HCT116 (cell line): ENCODE results near the gene SZT2. TPM values are rescaled to one million over a fixed set of nuclear protein-coding genes. Genes with fewer than 3 reads are reported as not detected.

Experiments used
- ATAC-seq: fragments of 200-7000 bp; cut with Tn5 transposase; 2 replicates; pipeline ENCODE4 v1.9.1; 2020; ENCODE audit warnings: mild to moderate bottlenecking, moderate library complexity
- BruUV-seq: library from RNA; stranded (reverse); fragments of 400-500 nt; replicated peaks from 2 replicates; lab custom pipeline; 2021; lab: Mats Ljungman, UMichigan
- CTCF ChIA-PET: fragments of 300-600 bp; sonication (Branson Sonifier 250); formaldehyde crosslinking; loops from one replicate; lab custom pipeline; 2021; ENCODE audit warnings: antibody characterized with exemption; lab: Charles Lee
- POLR2A ChIA-PET: fragments of 300-600, 350-600 bp; sonication (Branson Sonifier 250); formaldehyde crosslinking; loops from one replicate; lab custom pipeline; 2021; ENCODE audit warnings: antibody characterized with exemption; lab: Charles Lee
- RAD21 ChIA-PET, 2 experiments: fragments of 300-600 bp; sonication (Branson Sonifier 250); formaldehyde crosslinking; loops; one replicate each; lab custom pipeline; 2023; ENCODE audit warnings: low total read pairs in 2 of 2; ENCODE audit not compliant: uncharacterized antibody in 2 of 2, unreplicated experiment in 2 of 2, low non-redundant PET in 1 of 2; lab: Charles Lee
- DNase-seq: peaks from one replicate; pipeline ENCODE4 v3.0.0-alpha.2; 2010; ENCODE audit warnings: low read depth, low spot score
- H2AFZ ChIP-seq: fragments of 200-600 bp; shearing (Covaris generic), sonication (generic); 2 replicates; pipeline ENCODE4 v1.6.1; 2017; ENCODE audit warnings: low read depth, mixed run types, mixed read lengths, antibody characterized with exemption, low read length; ENCODE audit not compliant: poor library complexity, severe bottlenecking
- H3K27ac ChIP-seq: 2 replicates; pipeline ENCODE4 v1.5.1; 2012; ENCODE audit warnings: low read depth, low read length
- H3K27me3 ChIP-seq: fragments of 200-600 bp; sonication (generic); 2 replicates; pipeline ENCODE4 v1.6.1; 2016; ENCODE audit warnings: mixed run types, low read length, mixed read lengths; ENCODE audit not compliant: insufficient read depth
- H3K36me3 ChIP-seq, 2 experiments: fragments of 200-500 bp in 1 of 2; fragments of 200-600 bp in 1 of 2; sonication (Bioruptor generic) in 1 of 2; sonication (generic) in 1 of 2; 2 replicates each; pipeline versions ENCODE4 v1.5.1 to v1.6.1; 2014 to 2016; ENCODE audit warnings: low read length in 2 of 2, inconsistent platforms in 1 of 2, mixed read lengths in 1 of 2, mixed run types in 1 of 2; ENCODE audit not compliant: insufficient read depth in 2 of 2, control insufficient read depth in 1 of 2
- H3K4me1 ChIP-seq, 2 experiments: fragments of 200-600 bp in 1 of 2; sonication (generic) in 1 of 2; 2 replicates each; pipeline versions ENCODE4 v1.5.1 to v1.6.1; 2012 to 2017; ENCODE audit warnings: low read length in 2 of 2, inconsistent platforms in 1 of 2, mild to moderate bottlenecking in 1 of 2, mixed read lengths in 1 of 2, mixed run types in 1 of 2, moderate library complexity in 1 of 2; ENCODE audit not compliant: insufficient read depth in 2 of 2, control insufficient read depth in 1 of 2
- H3K4me2 ChIP-seq: fragments of 200-600 bp; sonication (generic); 2 replicates; pipeline ENCODE4 v1.6.1; 2017; ENCODE audit warnings: mixed run types, low read length, mixed read lengths
- H3K4me3 ChIP-seq, 2 experiments: fragments of 200-600 bp in 1 of 2; sonication (generic) in 1 of 2; replicated peaks in 1 of 2; 2 replicates each; pipeline ENCODE4 v1.5.1; 2011 to 2016; ENCODE audit warnings: low read length in 2 of 2, control low read depth in 1 of 2, low read depth in 1 of 2, mild to moderate bottlenecking in 1 of 2, mixed read lengths in 1 of 2, mixed run types in 1 of 2
- H3K79me2 ChIP-seq: fragments of 200-600 bp; sonication (generic); 2 replicates; pipeline ENCODE4 v1.6.1; 2017; ENCODE audit warnings: mild to moderate bottlenecking, mixed run types, low read length, moderate library complexity, mixed read lengths; ENCODE audit not compliant: insufficient read depth
- H3K9ac ChIP-seq: fragments of 200-600 bp; sonication (generic); 2 replicates; pipeline ENCODE4 v1.6.1; 2016; ENCODE audit warnings: low read length, mixed read lengths
- H3K9me2 ChIP-seq: fragments of 200-600 bp; sonication (generic), shearing (Covaris generic); 2 replicates; pipeline ENCODE4 v1.6.1; 2017; ENCODE audit warnings: mixed run types, mild to moderate bottlenecking, moderate library complexity; ENCODE audit not compliant: insufficient read depth
- H3K9me3 ChIP-seq, 2 experiments: fragments of 200-500 bp in 1 of 2; fragments of 200-600 bp in 1 of 2; sonication (Bioruptor generic) in 1 of 2; sonication (generic) in 1 of 2; 2 replicates each; pipeline ENCODE4 v1.6.1; 2014 to 2017; ENCODE audit warnings: low read length in 2 of 2, mixed read lengths in 2 of 2, inconsistent platforms in 1 of 2, low read depth in 1 of 2, mild to moderate bottlenecking in 1 of 2, mixed run types in 1 of 2, moderate library complexity in 1 of 2; ENCODE audit not compliant: control insufficient read depth in 1 of 2, insufficient read depth in 1 of 2
- H4K20me1 ChIP-seq: fragments of 200-600 bp; sonication (generic), shearing (Covaris generic); 2 replicates; pipeline ENCODE4 v1.6.1; 2017; ENCODE audit warnings: mixed run types, mild to moderate bottlenecking, moderate library complexity; ENCODE audit not compliant: insufficient read depth
- ATF3 ChIP-seq: IDR thresholded peaks from 2 replicates; pipeline ENCODE4 v1.6.1; 2012
- CBX3 ChIP-seq: IDR thresholded peaks from 2 replicates; pipeline ENCODE4 v1.6.1; 2012; ENCODE audit warnings: low read depth
- CTCF ChIP-seq, 3 experiments: fragments of 200-600 bp in 1 of 3; sonication (generic) in 1 of 3; IDR thresholded peaks in 2 of 3; conservative IDR thresholded peaks in 1 of 3; 2 replicates each; pipeline ENCODE4 v1.5.1; 2012 to 2017; ENCODE audit warnings: low read depth in 2 of 3, low read length in 2 of 3, antibody characterized with exemption in 1 of 3, borderline replicate concordance in 1 of 3, control low read depth in 1 of 3, mild to moderate bottlenecking in 1 of 3, mixed read lengths in 1 of 3, mixed run types in 1 of 3, moderate library complexity in 1 of 3; ENCODE audit not compliant: insufficient read depth in 1 of 3
- EZH2phosphoT487 ChIP-seq: fragments of 200-600 bp; IDR thresholded peaks from 2 replicates; pipeline ENCODE4 v1.6.1; 2018; ENCODE audit warnings: antibody characterized with exemption, borderline replicate concordance
- POLR2A ChIP-seq: IDR thresholded peaks from 2 replicates; pipeline ENCODE4 v1.7.0; 2011; ENCODE audit warnings: borderline replicate concordance; ENCODE audit not compliant: insufficient read depth, insufficient read length; ENCODE audit errors: extremely low read depth
- POLR2AphosphoS5 ChIP-seq: IDR thresholded peaks from 2 replicates; pipeline ENCODE4 v1.6.1; 2011; ENCODE audit warnings: mild to moderate bottlenecking, low read depth, low read length, moderate library complexity
- RAD21 ChIP-seq: IDR thresholded peaks from 2 replicates; pipeline ENCODE4 v1.6.1; 2012; ENCODE audit warnings: low read depth, mild to moderate bottlenecking
- REST ChIP-seq: IDR thresholded peaks from 2 replicates; pipeline ENCODE4 v1.6.1; 2012; ENCODE audit warnings: low read depth
- SP1 ChIP-seq: IDR thresholded peaks from 2 replicates; pipeline ENCODE4 v1.6.1; 2012; ENCODE audit warnings: low read depth
- TCF7L2 ChIP-seq: IDR thresholded peaks from 2 replicates; pipeline ENCODE4 v1.7.0; 2011; ENCODE audit warnings: borderline replicate concordance, inconsistent platforms; ENCODE audit not compliant: insufficient read depth, insufficient read length; ENCODE audit errors: extremely low read depth
- YY1 ChIP-seq: IDR thresholded peaks from 2 replicates; pipeline ENCODE4 v1.6.1; 2011; ENCODE audit warnings: low read length, low read depth, moderate library complexity, mild to moderate bottlenecking; ENCODE audit not compliant: insufficient replicate concordance; ENCODE audit errors: extremely low read depth
- intact Hi-C: fragments of 100-400 bp; cut with micrococcal nuclease; formaldehyde crosslinking; loops from 2 replicates; pipeline ENCODE4 v1.10.0; 2022
- total RNA-seq: library from RNA; stranded (reverse); gene quantifications from one replicate; pipeline ENCODE4 v1.2.1, GENCODE V29; 2021; ENCODE audit not compliant: unreplicated experiment

The SZT2 gene
- total RNA-seq, 1 experiment from 2014 or later: 43.0 TPM

- Histone ChIP-seq H3K9ac (no peak overlapping the region), H4K20me1 (no peaks in the 10 kb centered on the region), H3K4me2 (no peak overlapping the region), H3K4me1 (peaks cover 8 to 20% of the 10 kb centered on the region in 2 experiments), H3K79me2 (no peaks in the 10 kb centered on the region), H3K9me2 (no peaks in the 10 kb centered on the region), H2AFZ (no peak overlapping the region), H3K4me3 (no peak overlapping the region), H3K27ac (no peak overlapping the region), H3K27me3 (no peaks in the 10 kb centered on the region), H3K9me3 (no peaks in the 10 kb centered on the region), H3K36me3 (peaks cover 13 to 18% of the 10 kb centered on the region in 2 experiments; a peak in 3 of 4 replicates)
- no peak for TF ChIP-seq YY1
- TF ChIP-seq CBX3: no peak
- no peak for TF ChIP-seq ATF3
- no peak for TF ChIP-seq REST
- TF ChIP-seq CTCF (IDR thresholded peaks at IDR 0.05 in 2 of 3, conservative IDR thresholded peaks at IDR 0.05 in 1 of 3; ENCODE audit: borderline replicate concordance in 1 of 3, insufficient read depth in 1 of 3, low read depth in 2 of 3, low read length in 2 of 3): no peak
- no peak for TF ChIP-seq POLR2AphosphoS5
- TF ChIP-seq RAD21: no peak
- TF ChIP-seq TCF7L2: no peak
- TF ChIP-seq EZH2phosphoT487: no peak
- TF ChIP-seq SP1: no peak
- no peak for TF ChIP-seq POLR2A
- intact Hi-C loops: loop anchor here (10.0 kb wide), 1 partner anchor 505 kb away; no protein-coding TSS in a partner anchor
- no TSS peak for BruUV-seq
- POLR2A ChIA-PET: no interaction called here
- CTCF ChIA-PET: no interaction called here
- RAD21 ChIA-PET: no interaction called here
- ATAC-seq (no peak), DNase-seq (no peak)
Observed at GRCh38 chr1:43419627-43420425, 30.1 kb downstream of the SZT2 start.
